Measurements from ENCODE around the gene STC2.

DNA sequence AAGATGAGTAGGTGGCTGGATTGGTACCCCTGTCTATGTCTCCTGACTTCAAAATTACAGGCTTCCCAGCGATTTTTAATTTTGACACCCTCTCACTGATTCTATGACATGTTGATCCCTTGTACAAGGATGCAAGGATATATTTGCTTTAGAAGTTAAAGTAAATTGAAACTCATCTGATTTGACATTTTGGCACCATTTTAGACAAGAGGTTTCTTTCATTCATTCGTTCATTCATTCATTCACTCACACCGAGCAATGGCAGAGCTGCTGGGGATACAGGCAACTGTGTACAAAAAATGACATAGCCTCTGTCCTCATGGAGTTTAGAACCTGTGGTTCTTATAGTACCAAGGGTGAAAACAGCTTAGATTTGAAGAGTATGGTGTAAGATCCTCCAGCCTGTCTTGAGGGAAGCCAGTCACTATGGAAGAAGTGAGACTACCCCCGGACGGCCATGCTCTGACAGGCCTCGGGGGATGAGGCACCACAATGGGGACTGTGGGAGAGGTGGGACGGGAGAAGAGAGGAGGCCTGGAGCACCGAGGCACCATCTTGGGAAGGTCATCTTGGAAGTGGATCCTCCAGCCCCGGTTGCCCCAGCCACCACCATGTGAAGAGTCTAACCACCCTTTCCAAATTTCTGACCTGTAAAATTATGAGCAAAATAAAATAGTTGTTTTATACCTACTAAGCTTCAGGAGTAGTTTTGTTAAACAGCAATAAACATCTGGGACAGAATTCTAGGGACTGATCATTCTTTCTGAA lies 16.2 kb downstream of the STC2 start:
- TF ChIP-seq CTCF (IDR thresholded peaks at IDR 0.05) (no peak), POLR2A (IDR thresholded peaks at IDR 0.05) (no peak)

Data from testis (tissue), 2 donors.